ENCODE measurements around the gene RASSF4.

The RASSF4 gene

GRCh38 chr10:45015590-45015989, 56.0 kb downstream of the RASSF4 start:
- DNase-seq, result no peak

GRCh38 chr10:45023426-45023825, 63.8 kb downstream of the RASSF4 start:
- DNase-seq, result no peak

GRCh38 chr10:45034301-45034700, 74.7 kb downstream of the RASSF4 start:
- no peak for DNase-seq

- DNase-seq, result no peak
Measured at GRCh38 chr10:45035673-45036072, 76.1 kb downstream of the RASSF4 start.

- DNase-seq, result no peak
Measured at GRCh38 chr10:45040921-45041542, 81.4 kb downstream of the RASSF4 start.

GRCh38 chr10:45044290-45044689, 84.7 kb downstream of the RASSF4 start:
- no peak for DNase-seq

All from CD4-positive, alpha-beta T cell treated with Interleukin-12 subunit alpha and Interleukin-12 subunit beta, for 1 hour (primary cell).